Loucy (cell line): ENCODE results near the gene CPZ.

Experiments
- EZH2phosphoT487 ChIP-seq: fragments of 200-600 bp; IDR thresholded peaks from 2 replicates; pipeline ENCODE4 v1.6.1; 2018; ENCODE audit warnings: antibody characterized with exemption, mild to moderate bottlenecking, moderate library complexity, borderline replicate concordance
- TF ChIP-seq, protein P1 (sequence below): fragments of 200-600 bp; sonication (generic); conservative IDR thresholded peaks from 2 replicates; pipeline ENCODE4 v1.5.1; 2014; ENCODE audit warnings: mild to moderate bottlenecking, antibody characterized with exemption, low read length

DNA sequence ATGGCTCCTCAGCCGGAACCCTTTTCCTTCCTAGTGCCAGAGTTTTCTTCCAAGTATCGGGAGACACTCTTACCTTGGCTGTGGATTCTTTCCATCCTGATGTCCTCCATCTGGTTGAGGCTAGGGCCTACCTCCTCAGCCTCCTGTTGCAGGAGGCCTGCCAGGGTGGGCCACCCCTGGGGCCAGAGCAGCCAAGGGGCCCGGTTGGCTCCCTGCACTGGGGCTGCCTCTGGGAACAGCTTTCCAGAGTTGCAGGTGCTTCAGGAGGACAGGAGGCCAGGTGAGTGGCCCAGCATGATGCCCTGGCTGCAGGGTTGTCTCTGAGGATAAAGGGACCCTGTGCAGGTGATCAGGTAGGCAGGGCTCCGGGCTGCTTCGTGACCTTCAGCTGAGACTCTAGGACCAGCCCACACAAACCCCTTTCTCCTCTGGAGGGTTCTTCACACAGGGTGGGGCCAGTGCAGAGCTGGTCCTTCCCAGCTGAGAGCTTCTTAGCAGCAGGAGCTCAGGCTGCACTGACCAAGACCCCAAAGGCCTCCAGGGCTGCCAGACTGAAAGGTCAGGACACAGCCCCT, 17.7 kb upstream of the CPZ start:
- TF ChIP-seq, protein P1, sequence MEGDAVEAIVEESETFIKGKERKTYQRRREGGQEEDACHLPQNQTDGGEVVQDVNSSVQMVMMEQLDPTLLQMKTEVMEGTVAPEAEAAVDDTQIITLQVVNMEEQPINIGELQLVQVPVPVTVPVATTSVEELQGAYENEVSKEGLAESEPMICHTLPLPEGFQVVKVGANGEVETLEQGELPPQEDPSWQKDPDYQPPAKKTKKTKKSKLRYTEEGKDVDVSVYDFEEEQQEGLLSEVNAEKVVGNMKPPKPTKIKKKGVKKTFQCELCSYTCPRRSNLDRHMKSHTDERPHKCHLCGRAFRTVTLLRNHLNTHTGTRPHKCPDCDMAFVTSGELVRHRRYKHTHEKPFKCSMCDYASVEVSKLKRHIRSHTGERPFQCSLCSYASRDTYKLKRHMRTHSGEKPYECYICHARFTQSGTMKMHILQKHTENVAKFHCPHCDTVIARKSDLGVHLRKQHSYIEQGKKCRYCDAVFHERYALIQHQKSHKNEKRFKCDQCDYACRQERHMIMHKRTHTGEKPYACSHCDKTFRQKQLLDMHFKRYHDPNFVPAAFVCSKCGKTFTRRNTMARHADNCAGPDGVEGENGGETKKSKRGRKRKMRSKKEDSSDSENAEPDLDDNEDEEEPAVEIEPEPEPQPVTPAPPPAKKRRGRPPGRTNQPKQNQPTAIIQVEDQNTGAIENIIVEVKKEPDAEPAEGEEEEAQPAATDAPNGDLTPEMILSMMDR = no peak
- TF ChIP-seq EZH2phosphoT487 = no peak
